Progenitor cell of endocrine pancreas (in vitro differentiated cells): ENCODE results near the gene ABTB2. TPM values are rescaled to one million over a fixed set of nuclear protein-coding genes. Genes with fewer than 3 reads are reported as not detected.

ENCODE experiments used
- DNase-seq: peaks from one replicate; pipeline ENCODE4 v3.0.0; 2021; ENCODE audit warnings: low spot score; ENCODE audit not compliant: unreplicated experiment
- H3K27ac Mint-ChIP-seq: 2 replicates; pipeline ENCODE4 v1.8.0; 2021; ENCODE audit warnings: mild to moderate bottlenecking, moderate library complexity, mixed read lengths
- H3K27me3 Mint-ChIP-seq: 2 replicates; pipeline ENCODE4 v1.8.0; 2021; ENCODE audit warnings: mixed read lengths
- H3K36me3 Mint-ChIP-seq: 2 replicates; pipeline ENCODE4 v1.8.0; 2022; ENCODE audit warnings: mixed read lengths; ENCODE audit not compliant: insufficient read depth
- H3K4me1 Mint-ChIP-seq: 2 replicates; pipeline ENCODE4 v1.8.0; 2021; ENCODE audit warnings: low read depth, mixed read lengths
- H3K4me3 Mint-ChIP-seq: 2 replicates; pipeline ENCODE4 v1.8.0; 2021; ENCODE audit warnings: low read depth, mild to moderate bottlenecking, moderate library complexity, mixed read lengths
- H3K9me3 Mint-ChIP-seq: 2 replicates; pipeline ENCODE4 v1.8.0; 2021; ENCODE audit warnings: low read depth, mixed read lengths
- total RNA-seq: library from RNA; stranded (reverse); gene quantifications from 2 replicates; pipeline ENCODE4 v1.2.1, GENCODE V29; 2021
- TF ChIP-seq, protein P1 (sequence below): fragments of 200-600 bp; sonication (generic); IDR thresholded peaks from one replicate; pipeline ENCODE4 v1.5.0; 2021; ENCODE audit warnings: antibody characterized with exemption, mild to moderate bottlenecking; ENCODE audit not compliant: unreplicated experiment

The ABTB2 gene
- total RNA-seq, 1 donor from 2014 or later: 19.5 TPM

DNA sequence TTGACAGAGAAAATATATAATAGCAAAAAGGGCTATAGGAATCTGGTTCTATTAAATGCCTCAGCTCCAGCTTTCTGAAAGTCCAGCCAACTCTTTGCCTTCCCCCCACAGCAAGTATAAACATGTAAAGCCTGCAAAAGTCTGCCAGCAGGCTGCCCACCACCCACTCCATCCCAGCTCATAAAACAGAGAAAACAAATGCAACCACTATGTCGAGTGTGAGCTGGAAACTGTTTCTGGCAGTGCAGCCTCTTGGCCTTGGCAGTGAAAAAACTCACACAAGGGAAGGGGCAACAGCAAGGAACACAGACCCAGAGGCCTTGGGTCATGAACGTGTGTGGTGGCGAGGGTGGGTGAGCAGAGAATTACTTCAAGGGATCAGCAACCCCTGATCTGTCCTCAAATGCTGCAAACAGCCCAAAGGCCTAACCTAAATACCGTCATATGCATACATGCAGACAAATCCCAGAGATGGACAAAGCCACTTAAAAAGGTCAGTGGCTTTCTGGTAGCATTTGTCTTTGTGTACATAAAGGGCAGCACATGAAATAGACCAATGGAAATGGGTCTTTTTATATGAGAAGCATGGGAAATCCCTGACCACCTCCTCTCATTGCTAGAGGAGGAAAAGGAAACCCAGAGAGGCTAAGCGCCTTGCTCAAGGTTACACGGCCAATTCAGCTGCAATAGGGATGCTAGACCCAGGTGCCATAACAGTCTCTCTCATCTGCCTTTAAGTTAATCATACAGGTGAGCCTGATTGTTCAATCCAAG lies 177.6 kb downstream of the ABTB2 start:
- no peaks in the 10 kb centered on the region for H3K27me3 Mint-ChIP-seq
- H3K4me3 Mint-ChIP-seq: no peak overlapping the region
- DNase-seq: no peak
- no peaks in the 10 kb centered on the region for H3K36me3 Mint-ChIP-seq
- H3K9me3 Mint-ChIP-seq: no peaks in the 10 kb centered on the region
- peaks cover 2% of the 10 kb centered on the region for H3K4me1 Mint-ChIP-seq
- TF ChIP-seq, protein P1, sequence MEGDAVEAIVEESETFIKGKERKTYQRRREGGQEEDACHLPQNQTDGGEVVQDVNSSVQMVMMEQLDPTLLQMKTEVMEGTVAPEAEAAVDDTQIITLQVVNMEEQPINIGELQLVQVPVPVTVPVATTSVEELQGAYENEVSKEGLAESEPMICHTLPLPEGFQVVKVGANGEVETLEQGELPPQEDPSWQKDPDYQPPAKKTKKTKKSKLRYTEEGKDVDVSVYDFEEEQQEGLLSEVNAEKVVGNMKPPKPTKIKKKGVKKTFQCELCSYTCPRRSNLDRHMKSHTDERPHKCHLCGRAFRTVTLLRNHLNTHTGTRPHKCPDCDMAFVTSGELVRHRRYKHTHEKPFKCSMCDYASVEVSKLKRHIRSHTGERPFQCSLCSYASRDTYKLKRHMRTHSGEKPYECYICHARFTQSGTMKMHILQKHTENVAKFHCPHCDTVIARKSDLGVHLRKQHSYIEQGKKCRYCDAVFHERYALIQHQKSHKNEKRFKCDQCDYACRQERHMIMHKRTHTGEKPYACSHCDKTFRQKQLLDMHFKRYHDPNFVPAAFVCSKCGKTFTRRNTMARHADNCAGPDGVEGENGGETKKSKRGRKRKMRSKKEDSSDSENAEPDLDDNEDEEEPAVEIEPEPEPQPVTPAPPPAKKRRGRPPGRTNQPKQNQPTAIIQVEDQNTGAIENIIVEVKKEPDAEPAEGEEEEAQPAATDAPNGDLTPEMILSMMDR: no peak
- H3K27ac Mint-ChIP-seq: no peak overlapping the region

DNA sequence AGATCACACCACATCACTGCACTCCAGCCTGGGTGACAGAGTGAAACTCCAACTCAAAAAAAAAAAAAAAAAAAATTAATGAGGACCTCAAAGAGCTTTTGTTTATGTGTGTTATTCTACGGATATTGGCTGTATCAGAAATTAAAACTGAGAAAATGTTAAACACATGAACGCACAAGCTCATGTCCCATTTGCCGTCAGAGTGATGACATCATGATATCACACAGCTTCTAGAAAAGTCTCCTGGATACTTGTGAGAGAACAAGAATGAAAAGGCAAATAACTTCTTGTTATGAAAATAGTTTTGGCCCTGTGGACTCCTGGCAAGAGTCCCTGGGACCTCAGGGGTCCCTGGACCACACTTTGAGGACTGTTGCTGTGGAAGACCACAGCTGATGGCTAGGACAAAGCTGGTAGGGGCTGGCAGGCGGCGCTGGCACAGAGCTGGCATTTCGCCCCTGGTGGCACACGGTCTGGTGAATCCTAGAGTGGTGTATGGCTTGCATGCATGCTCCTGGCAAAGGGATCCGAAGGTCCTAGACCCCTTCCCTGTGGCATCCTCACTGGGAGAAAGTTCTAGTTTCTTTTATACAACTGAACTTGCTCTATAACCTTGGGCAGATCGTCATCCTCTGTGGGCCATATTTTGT lies 178.7 kb downstream of the ABTB2 start:
- no peaks in the 10 kb centered on the region for H3K27me3 Mint-ChIP-seq
- no peak overlapping the region for H3K4me3 Mint-ChIP-seq
- no peak overlapping the region for H3K27ac Mint-ChIP-seq
- TF ChIP-seq, protein P1: no peak
- peaks cover 1% of the 10 kb centered on the region for H3K4me1 Mint-ChIP-seq
- DNase-seq: no peak
- no peaks in the 10 kb centered on the region for H3K9me3 Mint-ChIP-seq
- H3K36me3 Mint-ChIP-seq: no peaks in the 10 kb centered on the region

DNA sequence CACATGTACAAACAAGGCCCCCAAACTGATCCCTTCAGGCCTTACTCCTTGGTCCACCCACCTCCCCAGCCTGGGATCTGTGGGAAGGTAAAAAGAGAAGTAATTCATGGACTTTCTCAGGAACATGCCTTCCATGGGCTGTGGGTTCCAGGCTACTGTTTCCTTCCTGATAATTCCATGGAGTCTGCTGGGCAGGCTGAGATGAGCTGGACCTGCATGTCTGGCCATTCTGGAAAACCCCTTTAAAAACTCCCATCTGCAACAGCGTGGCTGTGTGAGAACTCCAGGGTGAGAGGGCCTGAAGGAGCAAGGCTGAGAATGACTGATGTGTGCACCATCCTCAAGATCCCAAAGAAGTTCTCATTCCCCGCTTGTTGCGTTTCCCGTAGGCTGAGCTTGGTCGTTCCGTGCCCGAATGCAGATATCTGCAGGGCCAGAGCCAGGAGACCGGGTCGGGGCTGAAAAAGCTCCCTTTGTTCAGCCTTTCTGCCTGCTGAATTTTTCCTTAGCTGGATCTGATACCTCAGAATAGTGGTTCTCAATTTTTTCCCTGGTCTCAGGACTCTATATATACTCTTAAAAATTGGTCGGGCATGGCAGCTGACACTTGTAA lies 179.5 kb downstream of the ABTB2 start:
- Mint-ChIP-seq H3K36me3 (no peaks in the 10 kb centered on the region), H3K4me3 (no peak overlapping the region), H3K9me3 (no peaks in the 10 kb centered on the region), H3K27ac (no peak overlapping the region), H3K4me1 (peaks cover 1% of the 10 kb centered on the region), H3K27me3 (no peaks in the 10 kb centered on the region)
- TF ChIP-seq, protein P1: no peak
- no peak for DNase-seq

DNA sequence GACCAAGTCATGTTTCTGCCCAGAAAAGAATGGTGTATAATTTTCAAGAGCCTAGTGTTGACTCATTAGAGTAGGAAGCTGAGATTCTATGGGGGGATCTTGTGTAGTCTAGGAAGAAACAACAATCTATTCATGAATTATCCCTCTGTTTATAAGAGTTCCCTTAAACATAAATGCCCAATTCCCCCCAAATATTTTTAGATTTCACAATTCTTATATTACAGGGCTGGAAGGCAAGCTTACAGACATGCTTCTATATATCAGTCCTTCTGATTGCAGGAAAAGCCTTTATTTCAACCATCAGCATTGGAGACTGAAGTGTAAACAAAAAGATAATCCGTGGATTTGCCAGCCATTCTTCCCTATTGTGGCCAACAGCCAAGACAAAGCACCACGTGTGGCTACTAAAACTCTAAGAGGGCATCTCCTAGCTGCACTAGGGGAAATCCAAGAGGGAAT lies 181.0 kb downstream of the ABTB2 start:
- DNase-seq: no peak
- Mint-ChIP-seq H3K9me3 (no peaks in the 10 kb centered on the region), H3K36me3 (no peaks in the 10 kb centered on the region), H3K27me3 (no peaks in the 10 kb centered on the region), H3K4me3 (no peak overlapping the region), H3K4me1 (peaks cover 1% of the 10 kb centered on the region), H3K27ac (no peak overlapping the region)
- TF ChIP-seq, protein P1: no peak

DNA sequence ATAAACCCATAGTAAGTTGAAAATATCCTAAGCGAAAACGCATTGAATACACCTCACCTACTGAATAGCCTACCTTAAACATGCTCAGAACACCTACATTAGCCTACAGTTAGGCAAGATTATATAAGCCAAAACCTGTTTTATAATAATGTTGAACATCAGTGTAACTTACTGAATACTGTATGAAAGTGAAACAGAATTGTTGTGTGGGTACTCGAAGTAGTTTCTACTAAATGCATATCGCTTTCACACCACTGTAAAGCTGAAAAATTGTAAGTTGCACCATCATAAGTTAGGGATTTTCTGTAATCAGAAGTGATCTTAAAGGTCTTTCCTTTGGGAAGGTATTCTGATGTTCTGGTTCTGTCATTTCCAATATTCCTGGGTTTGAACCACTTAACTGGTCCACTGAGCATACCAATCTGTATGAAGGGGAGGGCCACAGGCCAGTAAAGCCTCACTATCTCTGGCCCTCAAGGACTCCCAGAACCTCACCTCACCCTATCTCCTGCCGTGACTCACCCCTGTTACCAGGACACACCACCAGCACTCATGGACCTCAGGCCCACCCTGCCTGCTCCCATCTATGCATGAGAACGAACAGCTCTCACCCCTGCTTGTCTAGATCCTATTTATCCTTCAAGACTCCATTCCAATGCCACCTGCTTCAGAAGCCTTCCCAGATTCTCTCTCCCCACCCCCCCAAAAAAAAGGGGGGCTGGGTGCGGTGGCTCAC lies 182.4 kb downstream of the ABTB2 start:
- Mint-ChIP-seq H3K9me3 (no peaks in the 10 kb centered on the region), H3K27ac (no peak overlapping the region), H3K4me3 (no peak overlapping the region), H3K27me3 (no peaks in the 10 kb centered on the region), H3K4me1 (peaks cover 1% of the 10 kb centered on the region), H3K36me3 (peaks cover 2% of the 10 kb centered on the region)
- DNase-seq: no peak
- TF ChIP-seq, protein P1: no peak
